Suprapubic skin (tissue), 3 donors: ENCODE data around the gene TGFBI.

Source experiments
- CTCF ChIP-seq, 2 donors: fragments of 200-600 bp in 1 of 2; fragments of 450-650 bp in 1 of 2; sonication (generic) in 1 of 2; IDR thresholded peaks; one replicate each; pipeline ENCODE4 v1.5.1; 2016 to 2019; ENCODE audit warnings: antibody characterized with exemption in 2 of 2, mild to moderate bottlenecking in 1 of 2, moderate library complexity in 1 of 2
- EP300 ChIP-seq: sonication (generic); formaldehyde crosslinking; IDR thresholded peaks from one replicate; pipeline ENCODE4 v1.6.1; 2017; ENCODE audit warnings: antibody characterized with exemption
- POLR2A ChIP-seq, 2 donors: fragments of 450-650 bp; IDR thresholded peaks; one replicate each; pipeline ENCODE4 v1.6.1; 2017; ENCODE audit warnings: antibody characterized with exemption in 2 of 2, mild to moderate bottlenecking in 2 of 2, moderate library complexity in 2 of 2

GRCh38 chr5:136038635-136039034 lies 9.8 kb downstream of the TGFBI start:
- TF ChIP-seq EP300 (no peak), CTCF (IDR thresholded peaks at IDR 0.05) (no peak), POLR2A (IDR thresholded peaks at IDR 0.05) (no peak)
